Stimulated activated CD4-positive, alpha-beta T cell treated with anti-CD3 and anti-CD28 coated beads, Interleukin-2, amount 100 ng/mL, for 24 hours (primary cell): Measurements from ENCODE around the gene ARIH1.
"Not testable (repeated sequence)": the region's sequence is repeated elsewhere in the genome, so short reads cannot be mapped to it uniquely, and the experiment has no call there.

ENCODE experiments used
- DNase-seq, 2 donors: peaks; one replicate each; pipeline ENCODE4 v3.0.0-alpha.2; 2020

ARIH1 gene

GRCh38 chr15:72473614-72474465 lies at the start of gene ARIH1:
TSS of gene ARIH1 (plus strand) at chr15:72474330. CDS start at chr15:72474640, 310 bp downstream.
- peak; percentile 97 to 98 for DNase-seq

GRCh38 chr15:72426753-72427152 lies 47.4 kb upstream of the ARIH1 start:
- no peak for DNase-seq

- DNase-seq: no peak
Measured at GRCh38 chr15:72437650-72438316, 36.3 kb upstream of the ARIH1 start.

- not testable (repeated sequence) for DNase-seq
Measured at GRCh38 chr15:72442848-72443247, 31.3 kb upstream of the ARIH1 start.

- no peak for DNase-seq
Measured at GRCh38 chr15:72445426-72445825, 28.7 kb upstream of the ARIH1 start.

GRCh38 chr15:72450805-72451204 lies 23.3 kb upstream of the ARIH1 start:
- no peak for DNase-seq

- no peak for DNase-seq
Measured at GRCh38 chr15:72451224-72451623, 22.9 kb upstream of the ARIH1 start.

GRCh38 chr15:72456684-72457083 lies 17.4 kb upstream of the ARIH1 start:
- no peak for DNase-seq

GRCh38 chr15:72460402-72460801 lies 13.7 kb upstream of the ARIH1 start:
- DNase-seq: no peak

GRCh38 chr15:72463702-72464101 lies 10.4 kb upstream of the ARIH1 start:
- no peak for DNase-seq

- DNase-seq: no peak
Measured at GRCh38 chr15:72464251-72464650, 9.9 kb upstream of the ARIH1 start.

GRCh38 chr15:72468103-72468502 lies 6.0 kb upstream of the ARIH1 start:
- DNase-seq: no peak

- DNase-seq: no peak
Measured at GRCh38 chr15:72472992-72473610, 1.0 kb upstream of the ARIH1 start.

GRCh38 chr15:72474466-72474911 lies 359 bp downstream of the ARIH1 start:
- DNase-seq: peak in 1 of 2 donors; percentile 56

- DNase-seq: peak; percentile 79 to 83
Measured at GRCh38 chr15:72474912-72475628, 940 bp downstream of the ARIH1 start.

GRCh38 chr15:72475674-72476073 lies 1.5 kb downstream of the ARIH1 start:
- no peak for DNase-seq

- DNase-seq: not testable (repeated sequence)
Measured at GRCh38 chr15:72476330-72476729, 2.2 kb downstream of the ARIH1 start.

- no peak for DNase-seq
Measured at GRCh38 chr15:72481015-72481659, 7.0 kb downstream of the ARIH1 start.

- no peak for DNase-seq
Measured at GRCh38 chr15:72482275-72482674, 8.1 kb downstream of the ARIH1 start.

- no peak for DNase-seq
Measured at GRCh38 chr15:72483279-72483678, 9.1 kb downstream of the ARIH1 start.

GRCh38 chr15:72486144-72486543 lies 12.0 kb downstream of the ARIH1 start:
- no peak for DNase-seq

GRCh38 chr15:72487070-72487797 lies 13.1 kb downstream of the ARIH1 start:
- no peak for DNase-seq
